IMR-90 (cell line): ENCODE measurements around the gene ARRDC1. TPM values are rescaled to one million over a fixed set of nuclear protein-coding genes. Genes with fewer than 3 reads are reported as not detected.

Source experiments
- ATAC-seq: fragments of 200-7000 bp; cut with Tn5 transposase; 2 replicates; pipeline ENCODE4 v1.9.1; 2020; ENCODE audit warnings: low read depth, mild to moderate bottlenecking, moderate library complexity
- BruUV-seq: library from RNA; stranded (reverse); fragments of 400-500 nt; replicated peaks from 2 replicates; lab custom pipeline; 2021; lab: Mats Ljungman, UMichigan
- CTCF ChIA-PET: fragments of 300-600 bp; formaldehyde crosslinking; extraction: SDS; loops from one replicate; lab custom pipeline; 2021; ENCODE audit warnings: antibody characterized with exemption; lab: Yijun Ruan, JAX
- POLR2A ChIA-PET: fragments of 300-600 bp; sonication (Branson Sonifier 250); formaldehyde crosslinking; loops from one replicate; lab custom pipeline; 2022; ENCODE audit warnings: antibody characterized with exemption; ENCODE audit not compliant: unreplicated experiment; lab: Charles Lee
- DNase-seq: peaks from one replicate; pipeline ENCODE4 v3.0.0; 2013
- H2AFZ ChIP-seq: replicated peaks from 2 replicates; pipeline ENCODE3; 2013; ENCODE audit warnings: low read length, mild to moderate bottlenecking; ENCODE audit not compliant: poor library complexity
- H2AK5ac ChIP-seq: 2 replicates; pipeline ENCODE4 v1.6.1; 2013; ENCODE audit warnings: low read depth, low read length, inconsistent platforms
- H2AK9ac ChIP-seq: replicated peaks from 2 replicates; pipeline ENCODE3; 2013; ENCODE audit warnings: mild to moderate bottlenecking, low read depth, low read length, moderate library complexity; ENCODE audit not compliant: poor library complexity
- H2BK120ac ChIP-seq: 2 replicates; pipeline ENCODE4 v1.6.1; 2013; ENCODE audit warnings: low read depth, low read length, inconsistent platforms
- H2BK15ac ChIP-seq: 3 replicates; pipeline ENCODE4 v1.6.1; 2013; ENCODE audit warnings: low read depth, low read length, inconsistent platforms
- H2BK20ac ChIP-seq: 2 replicates; pipeline ENCODE4 v1.6.1; 2013; ENCODE audit warnings: low read depth, mild to moderate bottlenecking, inconsistent platforms, low read length, moderate library complexity
- H2BK5ac ChIP-seq: 2 replicates; pipeline ENCODE4 v1.6.1; 2013; ENCODE audit warnings: mild to moderate bottlenecking, low read depth, low read length, inconsistent platforms; ENCODE audit not compliant: poor library complexity, severe bottlenecking
- H3K14ac ChIP-seq: replicated peaks from 2 replicates; pipeline ENCODE4 v1.6.1; 2013; ENCODE audit warnings: low read depth, low read length, inconsistent platforms
- H3K18ac ChIP-seq: 2 replicates; pipeline ENCODE4 v1.6.1; 2013; ENCODE audit warnings: low read depth, low read length, control low read depth
- H3K23ac ChIP-seq: 2 replicates; pipeline ENCODE4 v1.6.1; 2013; ENCODE audit warnings: low read depth, low read length, inconsistent platforms
- H3K27ac ChIP-seq: 2 replicates; pipeline ENCODE4 v1.5.1; 2013; ENCODE audit warnings: mild to moderate bottlenecking, control low read depth, low read length; ENCODE audit not compliant: insufficient read depth
- H3K27me3 ChIP-seq: 2 replicates; pipeline ENCODE4 v1.6.1; 2013; ENCODE audit warnings: low read length; ENCODE audit not compliant: control insufficient read depth, insufficient read depth
- H3K36me3 ChIP-seq: 2 replicates; pipeline ENCODE4 v1.6.1; 2013; ENCODE audit warnings: low read length, mixed read lengths; ENCODE audit not compliant: control insufficient read depth, insufficient read depth
- H3K4ac ChIP-seq: 2 replicates; pipeline ENCODE4 v1.6.1; 2013; ENCODE audit warnings: low read depth, low read length, inconsistent platforms
- H3K4me1 ChIP-seq: 2 replicates; pipeline ENCODE4 v1.6.1; 2013; ENCODE audit warnings: low read length, mixed read lengths; ENCODE audit not compliant: control insufficient read depth, insufficient read depth
- H3K4me2 ChIP-seq: 2 replicates; pipeline ENCODE4 v1.6.1; 2013; ENCODE audit warnings: low read depth, mild to moderate bottlenecking, control low read depth, low read length, moderate library complexity
- H3K4me3 ChIP-seq: 2 replicates; pipeline ENCODE4 v1.5.1; 2013; ENCODE audit warnings: low read depth, mild to moderate bottlenecking, control low read depth, low read length, moderate library complexity; ENCODE audit not compliant: insufficient read depth
- H3K56ac ChIP-seq: 2 replicates; pipeline ENCODE4 v1.6.1; 2013; ENCODE audit warnings: low read length, inconsistent platforms; ENCODE audit not compliant: insufficient read depth; ENCODE audit errors: extremely low read depth
- H3K79me1 ChIP-seq, 2 experiments: 2 replicates each; pipeline ENCODE4 v1.6.1; 2013; ENCODE audit warnings: low read length in 2 of 2, inconsistent platforms in 1 of 2, low read depth in 1 of 2
- H3K9ac ChIP-seq: 2 replicates; pipeline ENCODE4 v1.6.1; 2013; ENCODE audit warnings: low read depth, low read length, control low read depth
- H3K9me1 ChIP-seq: 2 replicates; pipeline ENCODE4 v1.6.1; 2013; ENCODE audit warnings: low read length, inconsistent platforms; ENCODE audit not compliant: insufficient read depth
- H3K9me3 ChIP-seq: 2 replicates; pipeline ENCODE4 v1.6.1; 2013; ENCODE audit warnings: low read length; ENCODE audit not compliant: control insufficient read depth, insufficient read depth
- H4K20me1 ChIP-seq: 2 replicates; pipeline ENCODE4 v1.6.1; 2013; ENCODE audit warnings: low read length, inconsistent platforms; ENCODE audit not compliant: insufficient read depth
- H4K5ac ChIP-seq: 2 replicates; pipeline ENCODE4 v1.6.1; 2013; ENCODE audit warnings: mild to moderate bottlenecking, low read depth, low read length, control low read depth
- H4K8ac ChIP-seq, 2 experiments: 2 replicates each; pipeline ENCODE4 v1.6.1; 2013; ENCODE audit warnings: low read depth in 2 of 2, low read length in 2 of 2, control low read depth in 1 of 2, inconsistent platforms in 1 of 2
- H4K91ac ChIP-seq: 2 replicates; pipeline ENCODE4 v1.6.1; 2013; ENCODE audit warnings: low read depth, low read length, inconsistent platforms; ENCODE audit not compliant: insufficient read depth
- BHLHE40 ChIP-seq: fragments of 150-350 bp; IDR thresholded peaks from 2 replicates; pipeline ENCODE4 v1.6.1; 2016; ENCODE audit warnings: mild to moderate bottlenecking, low read depth, low read length
- CEBPB ChIP-seq: IDR thresholded peaks from 2 replicates; pipeline ENCODE4 v1.6.1; 2012; ENCODE audit warnings: low read depth, low read length, improper control_type of control experiment
- CHD1 ChIP-seq: IDR thresholded peaks from 2 replicates; pipeline ENCODE4 v1.6.1; 2012; ENCODE audit warnings: low read depth, low read length, improper control_type of control experiment
- FOS ChIP-seq: fragments of 150-350 bp; IDR thresholded peaks from 2 replicates; pipeline ENCODE4 v1.6.1; 2016; ENCODE audit warnings: low read depth, low read length
- MAFK ChIP-seq: IDR thresholded peaks from 2 replicates; pipeline ENCODE4 v1.6.1; 2012; ENCODE audit warnings: low read depth, low read length, improper control_type of control experiment
- MAZ ChIP-seq: IDR thresholded peaks from 2 replicates; pipeline ENCODE4 v1.6.1; 2012; ENCODE audit warnings: low read depth, mild to moderate bottlenecking, low read length, improper control_type of control experiment, moderate library complexity, borderline replicate concordance
- MXI1 ChIP-seq: IDR thresholded peaks from 2 replicates; pipeline ENCODE4 v1.6.1; 2012; ENCODE audit warnings: low read depth, mild to moderate bottlenecking, low read length, moderate library complexity, borderline replicate concordance
- NFE2L2 ChIP-seq: fragments of 150-350 bp; IDR thresholded peaks from 2 replicates; pipeline ENCODE4 v1.6.1; 2016; ENCODE audit warnings: low read depth, mild to moderate bottlenecking, low read length
- POLR2A ChIP-seq: IDR thresholded peaks from 2 replicates; pipeline ENCODE4 v1.6.1; 2012; ENCODE audit warnings: mild to moderate bottlenecking, low read depth, low read length
- RAD21 ChIP-seq: IDR thresholded peaks from 2 replicates; pipeline ENCODE4 v1.6.1; 2012; ENCODE audit warnings: low read length, improper control_type of control experiment
- RCOR1 ChIP-seq: IDR thresholded peaks from 2 replicates; pipeline ENCODE4 v1.6.1; 2012; ENCODE audit warnings: mild to moderate bottlenecking, low read length, improper control_type of control experiment; ENCODE audit not compliant: insufficient replicate concordance
- RFX5 ChIP-seq: IDR thresholded peaks from 2 replicates; pipeline ENCODE4 v1.8.0; 2012; ENCODE audit warnings: low read depth, mild to moderate bottlenecking, low read length, moderate library complexity
- SMC3 ChIP-seq: fragments of 150-350 bp; IDR thresholded peaks from 2 replicates; pipeline ENCODE4 v1.6.1; 2016; ENCODE audit warnings: low read depth, mild to moderate bottlenecking, antibody characterized with exemption, low read length, moderate library complexity
- WGBS, 2 experiments: methylation state at CpG; one replicate each; pipeline versions ENCODE4 v1.1.5 to v1.1.7; 2013; ENCODE audit warnings: missing lambda C conversion rate in 2 of 2; ENCODE audit not compliant: insufficient read length in 1 of 2; ENCODE audit errors: extremely low coverage in 2 of 2; 5-methylcytosine and 5-hydroxymethylcytosine counted together
- dilution Hi-C: fragments of 300-500 bp; cut with HindIII; formaldehyde crosslinking; loops from one replicate; pipeline ENCODE4 v1.14.3; 2018; ENCODE audit warnings: low sequenced_read_pairs; ENCODE audit not compliant: unreplicated experiment
- in situ Hi-C: fragments of 300-500 bp; cut with MboI; formaldehyde crosslinking; loops from 3 replicates; pipeline ENCODE4 v1.14.3; 2019; ENCODE audit warnings: low sequenced_read_pairs, inconsistent platforms, mixed read lengths
- intact Hi-C: fragments of 100-400 bp; cut with micrococcal nuclease; formaldehyde crosslinking; loops from 2 replicates; pipeline ENCODE4 v1.10.0; 2022
- polyA plus RNA-seq, 3 experiments: library from polyadenylated mRNA; depleted of rRNA; stranded (reverse); fragments of >200 nt; gene quantifications; 2 replicates each; pipeline ENCODE4 v1.2.3, GENCODE V29; 2012; ENCODE audit warnings: low replicate concordance in 1 of 3
- total RNA-seq: library from RNA; depleted of rRNA; stranded (reverse); fragments of >200 nt; gene quantifications from 2 replicates; pipeline ENCODE4 v1.2.3, GENCODE V29; 2012
- TF ChIP-seq, protein P1 (sequence below): fragments of 150-350 bp; IDR thresholded peaks from 2 replicates; pipeline ENCODE4 v1.6.1; 2017; ENCODE audit warnings: mild to moderate bottlenecking, antibody characterized with exemption, low read length, low read depth
- TF ChIP-seq, protein P2 (sequence below): conservative IDR thresholded peaks from 2 replicates; pipeline ENCODE4 v1.5.1; 2012; ENCODE audit warnings: mild to moderate bottlenecking, low read depth, low read length, improper control_type of control experiment
- TF ChIP-seq, protein P3 (sequence below): fragments of 150-350 bp; IDR thresholded peaks from 2 replicates; pipeline ENCODE4 v1.6.1; 2016; ENCODE audit warnings: low read depth, mild to moderate bottlenecking, low read length, moderate library complexity, borderline replicate concordance

ARRDC1 gene
- total and polyA plus RNA-seq, 2 of the 4 experiments (the other 2 are of a cell fraction): 7.7 to 41.4 TPM

DNA sequence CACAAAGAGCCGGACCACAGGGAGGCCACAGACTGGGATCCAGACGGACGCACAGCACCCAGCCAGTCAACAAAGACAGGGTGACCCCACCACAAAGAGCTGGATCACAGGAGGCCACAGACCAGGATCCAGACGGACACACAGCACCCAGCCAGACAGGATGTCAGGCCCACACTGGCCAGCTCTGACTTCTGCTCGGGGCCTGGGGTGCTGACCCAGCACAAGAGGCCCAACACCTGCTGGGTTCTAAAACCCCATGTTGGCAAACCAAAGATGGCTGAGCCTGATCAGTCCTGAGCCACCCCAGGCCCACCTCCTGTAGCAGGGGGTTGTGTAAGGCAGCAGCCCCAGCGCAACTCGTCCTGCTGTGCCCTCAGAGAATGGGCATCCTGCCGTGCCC, 21.5 kb upstream of the ARRDC1 start:
- no peak for TF ChIP-seq MAZ
- no peak for TF ChIP-seq NFE2L2
- TF ChIP-seq, protein P1, sequence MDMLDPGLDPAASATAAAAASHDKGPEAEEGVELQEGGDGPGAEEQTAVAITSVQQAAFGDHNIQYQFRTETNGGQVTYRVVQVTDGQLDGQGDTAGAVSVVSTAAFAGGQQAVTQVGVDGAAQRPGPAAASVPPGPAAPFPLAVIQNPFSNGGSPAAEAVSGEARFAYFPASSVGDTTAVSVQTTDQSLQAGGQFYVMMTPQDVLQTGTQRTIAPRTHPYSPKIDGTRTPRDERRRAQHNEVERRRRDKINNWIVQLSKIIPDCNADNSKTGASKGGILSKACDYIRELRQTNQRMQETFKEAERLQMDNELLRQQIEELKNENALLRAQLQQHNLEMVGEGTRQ: no peak
- TF ChIP-seq BHLHE40: no peak
- TF ChIP-seq RAD21: no peak
- TF ChIP-seq MAFK: no peak
- TF ChIP-seq RFX5: no peak
- TF ChIP-seq RCOR1: no peak
- TF ChIP-seq, protein P2, sequence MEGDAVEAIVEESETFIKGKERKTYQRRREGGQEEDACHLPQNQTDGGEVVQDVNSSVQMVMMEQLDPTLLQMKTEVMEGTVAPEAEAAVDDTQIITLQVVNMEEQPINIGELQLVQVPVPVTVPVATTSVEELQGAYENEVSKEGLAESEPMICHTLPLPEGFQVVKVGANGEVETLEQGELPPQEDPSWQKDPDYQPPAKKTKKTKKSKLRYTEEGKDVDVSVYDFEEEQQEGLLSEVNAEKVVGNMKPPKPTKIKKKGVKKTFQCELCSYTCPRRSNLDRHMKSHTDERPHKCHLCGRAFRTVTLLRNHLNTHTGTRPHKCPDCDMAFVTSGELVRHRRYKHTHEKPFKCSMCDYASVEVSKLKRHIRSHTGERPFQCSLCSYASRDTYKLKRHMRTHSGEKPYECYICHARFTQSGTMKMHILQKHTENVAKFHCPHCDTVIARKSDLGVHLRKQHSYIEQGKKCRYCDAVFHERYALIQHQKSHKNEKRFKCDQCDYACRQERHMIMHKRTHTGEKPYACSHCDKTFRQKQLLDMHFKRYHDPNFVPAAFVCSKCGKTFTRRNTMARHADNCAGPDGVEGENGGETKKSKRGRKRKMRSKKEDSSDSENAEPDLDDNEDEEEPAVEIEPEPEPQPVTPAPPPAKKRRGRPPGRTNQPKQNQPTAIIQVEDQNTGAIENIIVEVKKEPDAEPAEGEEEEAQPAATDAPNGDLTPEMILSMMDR: no peak
- TF ChIP-seq CHD1: no peak
- no peak for TF ChIP-seq CEBPB
- no peak for TF ChIP-seq MXI1
- TF ChIP-seq POLR2A: no peak
- TF ChIP-seq SMC3: no peak
- no peak for TF ChIP-seq FOS
- TF ChIP-seq, protein P3, sequence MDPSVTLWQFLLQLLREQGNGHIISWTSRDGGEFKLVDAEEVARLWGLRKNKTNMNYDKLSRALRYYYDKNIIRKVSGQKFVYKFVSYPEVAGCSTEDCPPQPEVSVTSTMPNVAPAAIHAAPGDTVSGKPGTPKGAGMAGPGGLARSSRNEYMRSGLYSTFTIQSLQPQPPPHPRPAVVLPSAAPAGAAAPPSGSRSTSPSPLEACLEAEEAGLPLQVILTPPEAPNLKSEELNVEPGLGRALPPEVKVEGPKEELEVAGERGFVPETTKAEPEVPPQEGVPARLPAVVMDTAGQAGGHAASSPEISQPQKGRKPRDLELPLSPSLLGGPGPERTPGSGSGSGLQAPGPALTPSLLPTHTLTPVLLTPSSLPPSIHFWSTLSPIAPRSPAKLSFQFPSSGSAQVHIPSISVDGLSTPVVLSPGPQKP: no peak
- no peak overlapping the region for H2BK5ac ChIP-seq
- no peak overlapping the region for H4K8ac ChIP-seq
- no peak overlapping the region for H2AK9ac ChIP-seq
- ATAC-seq (no peak), DNase-seq (no peak)
- no TSS peak for BruUV-seq
- no peak overlapping the region for H3K18ac ChIP-seq
- H3K27me3 ChIP-seq: no peaks in the 10 kb centered on the region
- H3K9me1 ChIP-seq: no peaks in the 10 kb centered on the region
- peaks cover 2% of the 10 kb centered on the region; the same call in 1 of the 2 replicates for H3K4me1 ChIP-seq
- WGBS, 2 experiments: 77% methylated on average over 5 of the region's 8 CpGs; no CpG with 5 or more reads in 1 of the 2 experiments
- H4K91ac ChIP-seq: no peak overlapping the region
- no peak overlapping the region for H3K27ac ChIP-seq
- no peak overlapping the region for H2AK5ac ChIP-seq
- no peak overlapping the region for H2AFZ ChIP-seq
- no peak overlapping the region for H3K4me3 ChIP-seq
- in situ Hi-C loops (no loop called here), intact Hi-C loops (no loop called here), dilution Hi-C loops (no loop called here)
- no peak overlapping the region for H3K56ac ChIP-seq
- H3K4me2 ChIP-seq: no peak overlapping the region
- peaks cover 7 to 33% of the 10 kb centered on the region in 2 experiments for H3K79me1 ChIP-seq
- no peak overlapping the region for H3K23ac ChIP-seq
- ChIA-PET CTCF (no interaction called here), POLR2A (no interaction called here)
- H2BK20ac ChIP-seq: no peak overlapping the region
- peaks cover 5% of the 10 kb centered on the region; the same call in 1 of the 2 replicates for H4K20me1 ChIP-seq
- peaks cover 44% of the 10 kb centered on the region for H3K36me3 ChIP-seq
- H2BK120ac ChIP-seq: no peak overlapping the region
- no peak overlapping the region for H3K14ac ChIP-seq
- no peak overlapping the region for H3K9ac ChIP-seq
- no peak overlapping the region for H2BK15ac ChIP-seq
- H3K9me3 ChIP-seq: no peaks in the 10 kb centered on the region
- no peak overlapping the region for H4K5ac ChIP-seq
- no peak overlapping the region for H3K4ac ChIP-seq
